ENCODE data around the gene B3GNT7.
"Not testable (repeated sequence)": the region's sequence is repeated elsewhere in the genome, so short reads cannot be mapped to it uniquely, and the experiment has no call there.

B3GNT7 gene

GRCh38 chr2:231405601-231406367 lies 10.3 kb downstream of the B3GNT7 start:
- DNase-seq = not testable (repeated sequence)

- not testable (repeated sequence) for DNase-seq
Measured at GRCh38 chr2:231407686-231408085, 12.2 kb downstream of the B3GNT7 start.

GRCh38 chr2:231408304-231408703 lies 12.8 kb downstream of the B3GNT7 start:
- not testable (repeated sequence) for DNase-seq

- DNase-seq = no peak
Measured at GRCh38 chr2:231409776-231410175, 14.3 kb downstream of the B3GNT7 start.

GRCh38 chr2:231410293-231411004 lies 14.9 kb downstream of the B3GNT7 start:
- no peak for DNase-seq

GRCh38 chr2:231411237-231411636 lies 15.7 kb downstream of the B3GNT7 start:
- DNase-seq = no peak

GRCh38 chr2:231411831-231412617 lies 16.5 kb downstream of the B3GNT7 start:
- DNase-seq = peak; percentile 81

GRCh38 chr2:231412618-231412963 lies 17.1 kb downstream of the B3GNT7 start:
- DNase-seq = no peak

- DNase-seq = no peak
Measured at GRCh38 chr2:231413456-231413855, 17.9 kb downstream of the B3GNT7 start.

GRCh38 chr2:231413921-231414476 lies 18.5 kb downstream of the B3GNT7 start:
- DNase-seq = no peak

- DNase-seq = no peak
Measured at GRCh38 chr2:231415029-231415428, 19.5 kb downstream of the B3GNT7 start.

GRCh38 chr2:231418820-231419640 lies 23.5 kb downstream of the B3GNT7 start:
- no peak for DNase-seq

GRCh38 chr2:231421051-231421580 lies 25.6 kb downstream of the B3GNT7 start:
- no peak for DNase-seq

GRCh38 chr2:231422056-231422455 lies 26.5 kb downstream of the B3GNT7 start:
- no peak for DNase-seq

GRCh38 chr2:231423176-231423575 lies 27.7 kb downstream of the B3GNT7 start:
- no peak for DNase-seq

GRCh38 chr2:231425291-231425810 lies 29.8 kb downstream of the B3GNT7 start:
- DNase-seq = no peak

GRCh38 chr2:231425811-231426703 lies 30.5 kb downstream of the B3GNT7 start:
- no peak for DNase-seq

GRCh38 chr2:231427116-231427515 lies 31.6 kb downstream of the B3GNT7 start:
- no peak for DNase-seq

GRCh38 chr2:231429152-231429551 lies 33.6 kb downstream of the B3GNT7 start:
- DNase-seq = no peak

- no peak for DNase-seq
Measured at GRCh38 chr2:231429901-231430300, 34.4 kb downstream of the B3GNT7 start.

GRCh38 chr2:231430437-231430836 lies 34.9 kb downstream of the B3GNT7 start:
- DNase-seq = not testable (repeated sequence)
